WERI-Rb-1 (cell line): ENCODE results near the gene CGRRF1.

ENCODE experiments used
- DNase-seq: peaks from one replicate; pipeline ENCODE4 v3.0.0-alpha.2; 2020
- H3K27ac ChIP-seq: fragments of 250-450 bp; sonication (Bioruptor Pico); 2 replicates; pipeline ENCODE4 v1.5.1; 2020; ENCODE audit warnings: mild to moderate bottlenecking, moderate library complexity
- H3K27me3 ChIP-seq: fragments of 250-450 bp; sonication (Bioruptor Pico); 2 replicates; pipeline ENCODE4 v1.5.1; 2021; ENCODE audit warnings: mild to moderate bottlenecking, low read depth, moderate library complexity; ENCODE audit not compliant: insufficient read depth, severe bottlenecking
- H3K36me3 ChIP-seq: fragments of 250-450 bp; sonication (Bioruptor Pico); 2 replicates; pipeline ENCODE4 v1.5.1; 2020; ENCODE audit warnings: mild to moderate bottlenecking, moderate library complexity
- H3K4me3 ChIP-seq: 2 replicates; pipeline ENCODE4 v1.5.1; 2011; ENCODE audit warnings: low read depth, mild to moderate bottlenecking, control low read depth, low read length
- H3K9me3 ChIP-seq: fragments of 250-450 bp; sonication (Bioruptor Pico); 2 replicates; pipeline ENCODE4 v1.5.1; 2021; ENCODE audit warnings: mild to moderate bottlenecking, moderate library complexity; ENCODE audit not compliant: severe bottlenecking
- TF ChIP-seq, protein P1 (sequence below): IDR thresholded peaks from 2 replicates; pipeline ENCODE4 v1.5.1; 2011; ENCODE audit warnings: low read depth, mild to moderate bottlenecking, control low read depth, inconsistent platforms, low read length

Gene CGRRF1

GRCh38 chr14:54565785-54566409 lies 56.2 kb downstream of the CGRRF1 start:
- DNase-seq, result peak; percentile 89
- Histone ChIP-seq H3K9me3 (no peaks in the 10 kb centered on the region), H3K4me3 (peak overlapping the region; percentile 94), H3K27ac (peak overlapping the region; percentile 67), H3K36me3 (peaks cover 2% of the 10 kb centered on the region; the same call in 1 of the 2 replicates), H3K27me3 (no peaks in the 10 kb centered on the region)
- TF ChIP-seq, protein P1, sequence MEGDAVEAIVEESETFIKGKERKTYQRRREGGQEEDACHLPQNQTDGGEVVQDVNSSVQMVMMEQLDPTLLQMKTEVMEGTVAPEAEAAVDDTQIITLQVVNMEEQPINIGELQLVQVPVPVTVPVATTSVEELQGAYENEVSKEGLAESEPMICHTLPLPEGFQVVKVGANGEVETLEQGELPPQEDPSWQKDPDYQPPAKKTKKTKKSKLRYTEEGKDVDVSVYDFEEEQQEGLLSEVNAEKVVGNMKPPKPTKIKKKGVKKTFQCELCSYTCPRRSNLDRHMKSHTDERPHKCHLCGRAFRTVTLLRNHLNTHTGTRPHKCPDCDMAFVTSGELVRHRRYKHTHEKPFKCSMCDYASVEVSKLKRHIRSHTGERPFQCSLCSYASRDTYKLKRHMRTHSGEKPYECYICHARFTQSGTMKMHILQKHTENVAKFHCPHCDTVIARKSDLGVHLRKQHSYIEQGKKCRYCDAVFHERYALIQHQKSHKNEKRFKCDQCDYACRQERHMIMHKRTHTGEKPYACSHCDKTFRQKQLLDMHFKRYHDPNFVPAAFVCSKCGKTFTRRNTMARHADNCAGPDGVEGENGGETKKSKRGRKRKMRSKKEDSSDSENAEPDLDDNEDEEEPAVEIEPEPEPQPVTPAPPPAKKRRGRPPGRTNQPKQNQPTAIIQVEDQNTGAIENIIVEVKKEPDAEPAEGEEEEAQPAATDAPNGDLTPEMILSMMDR, result no peak

- TF ChIP-seq, protein P1, result no peak
- Histone ChIP-seq H3K27me3 (no peaks in the 10 kb centered on the region), H3K36me3 (peaks cover 3% of the 10 kb centered on the region), H3K9me3 (no peaks in the 10 kb centered on the region), H3K4me3 (peak within 1 kb of the TSS; percentile 94), H3K27ac (peak within 1 kb of the TSS; percentile 67)
- DNase-seq, result peak; percentile 75
Measured at GRCh38 chr14:54566410-54567223, 56.9 kb downstream of the CGRRF1 start, which contains the start of gene SAMD4A. Gene SAMD4A, plus strand, starts transcription at chr14:54567128. Its CDS starts 789 bp downstream, at chr14:54567917.

DNA sequence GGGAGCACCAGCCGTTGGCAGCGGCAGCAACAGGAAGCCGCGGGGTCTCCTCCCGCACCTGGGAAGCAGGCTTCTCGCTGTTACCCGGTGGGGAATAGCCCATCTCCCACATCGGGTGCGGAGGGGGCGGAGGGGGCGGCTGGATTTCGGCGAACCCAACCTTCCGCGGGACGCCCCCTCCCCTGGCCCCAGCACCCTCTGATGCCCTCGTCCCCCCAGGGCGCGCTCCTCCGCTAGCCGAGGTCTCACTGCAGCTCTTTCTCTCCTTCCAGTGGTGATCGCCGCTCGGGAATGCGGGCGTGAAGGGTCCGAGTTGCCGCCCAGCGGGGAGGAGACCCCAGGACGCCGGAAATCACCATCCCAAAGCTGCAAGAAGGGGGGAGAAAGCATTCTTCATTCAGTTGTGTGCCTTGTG lies 57.5 kb downstream of the CGRRF1 start:
- Histone ChIP-seq H3K9me3 (no peaks in the 10 kb centered on the region), H3K27ac (peak overlapping the region; percentile 67), H3K27me3 (no peaks in the 10 kb centered on the region), H3K36me3 (peaks cover 9% of the 10 kb centered on the region), H3K4me3 (peak overlapping the region; percentile 94)
- TF ChIP-seq, protein P1, result no peak
- DNase-seq, result peak; percentile 25

DNA sequence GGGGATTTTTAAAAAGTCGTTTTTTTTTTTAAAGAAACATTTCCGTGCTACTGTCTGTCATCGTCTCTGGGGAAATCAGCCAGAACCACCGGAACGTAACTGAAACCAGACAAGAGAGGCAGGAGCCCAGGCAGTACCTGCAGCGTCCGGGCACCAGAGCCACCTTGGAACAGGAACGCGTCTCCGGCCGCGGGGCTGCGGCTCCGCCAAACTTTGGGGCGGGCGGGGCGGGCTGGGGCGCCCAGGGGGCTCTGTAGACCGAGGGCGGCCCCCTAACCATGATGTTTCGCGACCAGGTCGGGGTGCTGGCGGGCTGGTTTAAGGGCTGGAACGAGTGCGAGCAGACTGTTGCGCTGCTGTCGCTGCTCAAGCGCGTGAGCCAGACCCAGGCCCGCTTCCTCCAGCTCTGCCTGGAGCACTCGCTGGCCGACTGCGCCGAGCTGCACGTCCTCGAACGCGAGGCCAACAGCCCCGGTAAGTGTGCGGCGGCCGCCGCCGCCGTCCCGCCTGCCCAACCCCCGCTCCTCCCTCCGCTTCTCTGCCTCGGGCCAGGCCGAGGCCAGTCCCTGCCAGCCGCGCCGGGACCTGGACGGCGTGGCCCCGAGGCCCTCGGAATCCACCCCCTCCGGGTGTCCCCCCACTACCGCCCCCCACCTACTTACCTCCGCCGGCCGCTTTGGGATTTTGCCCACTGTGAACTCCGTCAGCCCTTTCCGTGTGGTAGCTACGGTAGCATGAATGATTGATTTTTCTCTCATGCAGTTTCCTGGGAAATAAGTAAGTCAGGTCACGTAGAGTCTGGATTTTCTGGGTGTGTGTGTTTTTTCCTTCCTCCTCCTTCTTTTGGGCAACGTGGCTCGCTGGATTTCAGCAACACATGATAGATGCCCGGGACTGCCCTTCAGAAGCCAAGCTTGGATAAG lies 58.2 kb downstream of the CGRRF1 start:
- Histone ChIP-seq H3K27ac (peak overlapping the region; percentile 67), H3K4me3 (peak overlapping the region; percentile 94), H3K9me3 (no peaks in the 10 kb centered on the region), H3K36me3 (peaks cover 13% of the 10 kb centered on the region), H3K27me3 (no peaks in the 10 kb centered on the region)
- TF ChIP-seq, protein P1, result no peak
- DNase-seq, result peak; percentile 33

DNA sequence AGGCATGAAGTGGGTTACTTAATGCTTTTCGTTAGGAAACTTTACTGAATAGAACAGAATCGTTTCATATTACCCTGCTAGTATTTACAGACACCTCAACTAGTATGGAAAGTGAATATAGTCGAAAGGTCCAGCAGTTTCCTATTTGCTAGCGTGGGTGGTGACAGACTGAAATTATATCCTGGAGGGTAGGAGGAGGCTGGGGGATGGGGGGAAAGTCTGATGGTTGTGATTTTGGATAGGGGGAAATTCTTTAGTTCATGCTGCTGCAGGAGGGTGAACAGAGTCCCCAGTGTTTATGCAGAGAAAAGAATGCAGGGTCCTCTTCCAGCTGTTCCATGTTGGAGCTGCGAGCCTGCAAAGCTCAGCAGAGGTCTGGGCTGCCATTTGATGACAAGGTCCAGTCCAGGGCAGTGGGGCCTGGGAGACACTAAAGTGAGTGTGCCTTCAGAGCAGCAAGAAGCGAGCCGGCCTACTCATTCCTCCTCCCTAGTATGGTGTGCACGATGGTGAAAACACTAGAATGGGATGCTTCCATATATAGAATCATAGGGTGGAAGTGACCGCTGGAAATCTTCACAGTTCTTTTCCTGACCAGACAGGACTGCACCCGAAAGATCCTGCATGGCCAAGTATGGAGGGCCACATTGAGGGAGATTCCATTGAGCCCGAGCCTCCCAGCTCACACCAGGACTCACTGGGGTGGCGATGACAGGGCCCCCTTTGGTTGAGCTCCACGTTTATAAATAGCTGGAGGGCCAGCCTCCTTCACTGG lies 59.3 kb downstream of the CGRRF1 start:
- peaks cover 21% of the 10 kb centered on the region for H3K36me3 ChIP-seq
- H3K9me3 ChIP-seq, result no peaks in the 10 kb centered on the region
- no peak for DNase-seq
- H3K27me3 ChIP-seq, result no peaks in the 10 kb centered on the region
- TF ChIP-seq, protein P1, result no peak
- no peak overlapping the region for H3K27ac ChIP-seq
- H3K4me3 ChIP-seq, result peak overlapping the region; percentile 94
